ENCODE data around the gene MLLT6. TPM values are rescaled to one million over a fixed set of nuclear protein-coding genes. Genes with fewer than 3 reads are reported as not detected.
A peak's percentile ranks its signal among the peaks of the same experiment; 100 is the strongest.

Gene MLLT6
- total and polyA plus RNA-seq, 2 of the 13 experiments (the other 11 are each of a cell fraction or from before 2014, with no cell fraction given) = 50.7 to 69.5 TPM

DNA sequence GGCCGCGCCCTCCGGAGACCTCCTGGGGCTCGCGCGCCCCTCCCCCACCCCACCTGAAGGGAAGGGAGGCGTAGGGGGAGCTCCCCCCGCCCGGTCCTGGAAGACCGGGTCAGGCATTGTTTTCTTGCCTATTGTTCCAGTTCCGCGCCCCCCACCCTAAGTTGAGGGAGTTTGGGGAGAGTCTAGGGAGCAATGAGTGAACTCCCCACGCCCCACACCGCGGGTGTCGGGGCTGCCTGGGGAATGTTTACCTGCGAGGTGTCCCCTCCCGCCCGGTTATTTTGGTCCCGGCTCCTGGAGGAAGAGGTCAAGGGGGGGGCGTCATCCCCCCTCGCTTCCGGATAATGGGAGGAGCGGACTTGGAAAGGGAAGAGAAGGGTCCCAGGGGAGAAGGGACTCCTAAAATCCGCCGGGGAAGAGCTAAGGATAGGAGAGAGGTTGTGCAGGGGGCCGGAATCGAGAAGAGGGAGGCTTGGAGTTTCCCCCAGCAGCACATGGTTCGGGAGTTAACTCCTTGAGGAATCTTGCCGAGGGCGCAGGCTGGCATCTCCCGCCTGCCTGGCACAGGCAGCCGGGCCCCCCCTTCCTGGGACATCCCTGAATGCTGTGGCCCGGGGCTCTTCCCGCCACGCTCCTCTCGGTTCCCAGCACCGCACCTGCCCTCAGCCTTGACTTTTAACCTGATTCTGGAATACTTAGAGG is 881 bp downstream of the MLLT6 start (continued):
- TF ChIP-seq FOXA1 (IDR thresholded peaks at IDR 0.05) = no peak
- TF ChIP-seq FOXA1 (CRISPR knock-in tag; IDR thresholded peaks at IDR 0.05) = no peak
- no peak; the same call in 1 of the 2 replicates for TF ChIP-seq MXD4 (CRISPR knock-in tag; IDR thresholded peaks at IDR 0.05)
- peak; percentile 48; the same call in 1 of the 2 replicates for TF ChIP-seq FOXK1 (CRISPR knock-in tag; IDR thresholded peaks at IDR 0.05; ENCODE audit: borderline replicate concordance, low read depth)
- peak; percentile 65 for TF ChIP-seq ELF3 (CRISPR knock-in tag; IDR thresholded peaks at IDR 0.05)
- no peak for TF ChIP-seq CHD2 (IDR thresholded peaks at IDR 0.05; ENCODE audit: low read depth, low read length)
- TF ChIP-seq ARNTL (CRISPR knock-in tag; IDR thresholded peaks at IDR 0.05) = no peak
- TF ChIP-seq ZNF713 (CRISPR knock-in tag; IDR thresholded peaks at IDR 0.05) = no peak
- TF ChIP-seq MED1 (CRISPR knock-in tag; IDR thresholded peaks at IDR 0.05) = peak; percentile 54
- TF ChIP-seq FOXP1 (IDR thresholded peaks at IDR 0.05) = no peak
- TF ChIP-seq FOXP1 (CRISPR knock-in tag; IDR thresholded peaks at IDR 0.05) = peak; percentile 46
- TF ChIP-seq ZNF550 (CRISPR knock-in tag; IDR thresholded peaks at IDR 0.05; ENCODE audit: borderline replicate concordance) = no peak
- no peak for TF ChIP-seq RNF2 (conservative IDR thresholded peaks at IDR 0.05; ENCODE audit: low read depth)
- TF ChIP-seq KAT2B (IDR thresholded peaks at IDR 0.05; ENCODE audit: borderline replicate concordance, low read depth, low read length) = no peak
- no peak for TF ChIP-seq DR1 (CRISPR knock-in tag; IDR thresholded peaks at IDR 0.05)
- TF ChIP-seq, protein P1, sequence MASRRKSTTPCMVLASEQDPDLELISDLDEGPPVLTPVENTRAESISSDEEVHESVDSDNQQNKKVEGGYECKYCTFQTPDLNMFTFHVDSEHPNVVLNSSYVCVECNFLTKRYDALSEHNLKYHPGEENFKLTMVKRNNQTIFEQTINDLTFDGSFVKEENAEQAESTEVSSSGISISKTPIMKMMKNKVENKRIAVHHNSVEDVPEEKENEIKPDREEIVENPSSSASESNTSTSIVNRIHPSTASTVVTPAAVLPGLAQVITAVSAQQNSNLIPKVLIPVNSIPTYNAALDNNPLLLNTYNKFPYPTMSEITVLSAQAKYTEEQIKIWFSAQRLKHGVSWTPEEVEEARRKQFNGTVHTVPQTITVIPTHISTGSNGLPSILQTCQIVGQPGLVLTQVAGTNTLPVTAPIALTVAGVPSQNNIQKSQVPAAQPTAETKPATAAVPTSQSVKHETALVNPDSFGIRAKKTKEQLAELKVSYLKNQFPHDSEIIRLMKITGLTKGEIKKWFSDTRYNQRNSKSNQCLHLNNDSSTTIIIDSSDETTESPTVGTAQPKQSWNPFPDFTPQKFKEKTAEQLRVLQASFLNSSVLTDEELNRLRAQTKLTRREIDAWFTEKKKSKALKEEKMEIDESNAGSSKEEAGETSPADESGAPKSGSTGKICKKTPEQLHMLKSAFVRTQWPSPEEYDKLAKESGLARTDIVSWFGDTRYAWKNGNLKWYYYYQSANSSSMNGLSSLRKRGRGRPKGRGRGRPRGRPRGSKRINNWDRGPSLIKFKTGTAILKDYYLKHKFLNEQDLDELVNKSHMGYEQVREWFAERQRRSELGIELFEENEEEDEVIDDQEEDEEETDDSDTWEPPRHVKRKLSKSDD (CRISPR knock-in tag; IDR thresholded peaks at IDR 0.05; ENCODE audit: low read depth) = no peak
- no peak for TF ChIP-seq ATF3 (CRISPR knock-in tag; IDR thresholded peaks at IDR 0.05)
- TF ChIP-seq ZFP36 (IDR thresholded peaks at IDR 0.05; ENCODE audit: borderline replicate concordance, low read depth, low read length, partially characterized antibody) = no peak
- TF ChIP-seq ZNF274 (CRISPR knock-in tag; IDR thresholded peaks at IDR 0.05) = no peak
- no peak for TF ChIP-seq RBM39 (IDR thresholded peaks at IDR 0.05; ENCODE audit: low read depth, low read length, poor library complexity, severe bottlenecking)
- TF ChIP-seq, protein P2, sequence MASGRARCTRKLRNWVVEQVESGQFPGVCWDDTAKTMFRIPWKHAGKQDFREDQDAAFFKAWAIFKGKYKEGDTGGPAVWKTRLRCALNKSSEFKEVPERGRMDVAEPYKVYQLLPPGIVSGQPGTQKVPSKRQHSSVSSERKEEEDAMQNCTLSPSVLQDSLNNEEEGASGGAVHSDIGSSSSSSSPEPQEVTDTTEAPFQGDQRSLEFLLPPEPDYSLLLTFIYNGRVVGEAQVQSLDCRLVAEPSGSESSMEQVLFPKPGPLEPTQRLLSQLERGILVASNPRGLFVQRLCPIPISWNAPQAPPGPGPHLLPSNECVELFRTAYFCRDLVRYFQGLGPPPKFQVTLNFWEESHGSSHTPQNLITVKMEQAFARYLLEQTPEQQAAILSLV (CRISPR knock-in tag; IDR thresholded peaks at IDR 0.05; ENCODE audit: borderline replicate concordance) = no peak
- TF ChIP-seq, protein P3, sequence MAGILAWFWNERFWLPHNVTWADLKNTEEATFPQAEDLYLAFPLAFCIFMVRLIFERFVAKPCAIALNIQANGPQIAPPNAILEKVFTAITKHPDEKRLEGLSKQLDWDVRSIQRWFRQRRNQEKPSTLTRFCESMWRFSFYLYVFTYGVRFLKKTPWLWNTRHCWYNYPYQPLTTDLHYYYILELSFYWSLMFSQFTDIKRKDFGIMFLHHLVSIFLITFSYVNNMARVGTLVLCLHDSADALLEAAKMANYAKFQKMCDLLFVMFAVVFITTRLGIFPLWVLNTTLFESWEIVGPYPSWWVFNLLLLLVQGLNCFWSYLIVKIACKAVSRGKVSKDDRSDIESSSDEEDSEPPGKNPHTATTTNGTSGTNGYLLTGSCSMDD (CRISPR knock-in tag; IDR thresholded peaks at IDR 0.05) = no peak
- peak; percentile 72; the same call in 1 of the 2 replicates for TF ChIP-seq ZNF556 (CRISPR knock-in tag; IDR thresholded peaks at IDR 0.05; ENCODE audit: borderline replicate concordance)
- TF ChIP-seq ZSCAN29 (CRISPR knock-in tag; conservative IDR thresholded peaks at IDR 0.05) = 0 out of 2 replicates have a peak, but pooled peaks have one; percentile 14
- TF ChIP-seq ZNF329 (CRISPR knock-in tag; IDR thresholded peaks at IDR 0.05; ENCODE audit: low read depth) = no peak
- no peak for TF ChIP-seq ZNF124 (CRISPR knock-in tag; IDR thresholded peaks at IDR 0.05)

Measured in HepG2 (cell line).